ENCODE data around the gene ZC3H18. TPM values are rescaled to one million over a fixed set of nuclear protein-coding genes. Genes with fewer than 3 reads are reported as not detected.

The ZC3H18 gene
- total RNA-seq, 1 experiment from 2014 or later = 11.8 TPM

DNA sequence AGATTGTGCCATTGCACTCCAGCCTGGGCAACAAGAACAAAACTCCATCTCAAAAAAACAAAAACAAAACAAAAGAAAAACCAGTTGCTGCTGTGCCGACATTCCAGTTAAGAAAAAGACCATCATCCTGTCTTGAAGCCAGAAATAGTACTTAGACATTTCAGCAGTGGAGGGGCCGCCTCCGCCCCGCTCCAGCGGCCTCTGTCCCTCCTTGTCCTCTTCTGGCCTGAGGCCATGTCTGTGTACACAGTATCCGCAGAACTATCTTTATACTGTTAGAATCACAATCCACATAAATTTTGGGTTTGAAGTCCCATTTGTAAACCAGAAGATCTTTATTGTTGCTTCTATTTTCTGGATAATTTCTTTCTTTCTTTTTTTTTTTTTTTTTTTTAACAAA lies 24.9 kb downstream of the ZC3H18 start:
- TF ChIP-seq, protein P1, sequence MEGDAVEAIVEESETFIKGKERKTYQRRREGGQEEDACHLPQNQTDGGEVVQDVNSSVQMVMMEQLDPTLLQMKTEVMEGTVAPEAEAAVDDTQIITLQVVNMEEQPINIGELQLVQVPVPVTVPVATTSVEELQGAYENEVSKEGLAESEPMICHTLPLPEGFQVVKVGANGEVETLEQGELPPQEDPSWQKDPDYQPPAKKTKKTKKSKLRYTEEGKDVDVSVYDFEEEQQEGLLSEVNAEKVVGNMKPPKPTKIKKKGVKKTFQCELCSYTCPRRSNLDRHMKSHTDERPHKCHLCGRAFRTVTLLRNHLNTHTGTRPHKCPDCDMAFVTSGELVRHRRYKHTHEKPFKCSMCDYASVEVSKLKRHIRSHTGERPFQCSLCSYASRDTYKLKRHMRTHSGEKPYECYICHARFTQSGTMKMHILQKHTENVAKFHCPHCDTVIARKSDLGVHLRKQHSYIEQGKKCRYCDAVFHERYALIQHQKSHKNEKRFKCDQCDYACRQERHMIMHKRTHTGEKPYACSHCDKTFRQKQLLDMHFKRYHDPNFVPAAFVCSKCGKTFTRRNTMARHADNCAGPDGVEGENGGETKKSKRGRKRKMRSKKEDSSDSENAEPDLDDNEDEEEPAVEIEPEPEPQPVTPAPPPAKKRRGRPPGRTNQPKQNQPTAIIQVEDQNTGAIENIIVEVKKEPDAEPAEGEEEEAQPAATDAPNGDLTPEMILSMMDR (conservative IDR thresholded peaks at IDR 0.05; ENCODE audit: low read depth, low read length) = no peak
- TF ChIP-seq EZH2 (IDR thresholded peaks at IDR 0.05; ENCODE audit: low read length, unreplicated experiment) (no peak), EZH2phosphoT487 (IDR thresholded peaks at IDR 0.05; ENCODE audit: borderline replicate concordance, low read length) (no peak)
- CTCF ChIA-PET = no interaction called here

DNA sequence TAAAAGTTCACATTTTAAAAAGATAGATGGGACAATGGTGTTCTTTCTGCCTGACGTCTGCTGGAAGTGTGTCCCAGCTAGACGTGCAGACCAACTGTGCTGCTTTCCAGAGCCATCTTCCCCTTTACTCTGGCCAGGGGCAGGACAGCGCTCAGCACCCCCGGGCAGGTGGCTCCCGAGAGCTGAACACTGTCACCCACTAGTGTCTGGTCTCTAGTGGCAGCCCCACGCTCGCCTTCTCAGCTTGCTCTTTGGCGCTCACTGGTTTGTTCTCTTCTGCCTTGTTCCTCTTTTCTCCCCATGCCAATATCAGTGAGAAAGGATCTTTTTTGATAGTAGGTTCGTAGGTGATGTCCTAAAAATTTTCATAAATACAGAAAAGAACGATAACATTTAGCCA lies 25.7 kb downstream of the ZC3H18 start:
- Histone ChIP-seq H3K9me2 (replicated peaks; ENCODE audit: low read length) (no peaks in the 10 kb centered on the region), H3K36me3 (ENCODE audit: low read depth, low read length) (peaks cover 10% of the 10 kb centered on the region; the same call in 1 of the 2 replicates), H4K20me1 (ENCODE audit: low read length) (no peaks in the 10 kb centered on the region), H3K9me3 (ENCODE audit: low read length) (no peaks in the 10 kb centered on the region), H2AFZ (ENCODE audit: low read length) (no peak overlapping the region), H3K27me3 (ENCODE audit: low read length) (no peaks in the 10 kb centered on the region), H3F3A (ENCODE audit: low read length, unreplicated experiment) (no peaks in the 10 kb centered on the region), H3K4me2 (ENCODE audit: low read length) (no peak overlapping the region), H3K4me1 (ENCODE audit: insufficient read depth, low read length) (no peaks in the 10 kb centered on the region), H3K27ac (ENCODE audit: low read length) (no peak overlapping the region), H3K4me3 (ENCODE audit: low read length) (no peak overlapping the region), H3K79me2 (ENCODE audit: low read length) (peaks cover 11% of the 10 kb centered on the region; the same call in 1 of the 2 replicates), H3K9ac (ENCODE audit: low read length) (no peak overlapping the region)
- no peak for TF ChIP-seq EZH2 (IDR thresholded peaks at IDR 0.05; ENCODE audit: low read length, unreplicated experiment)
- TF ChIP-seq, protein P1 (conservative IDR thresholded peaks at IDR 0.05; ENCODE audit: low read depth, low read length) = no peak
- no peak for TF ChIP-seq EZH2phosphoT487 (IDR thresholded peaks at IDR 0.05; ENCODE audit: borderline replicate concordance, low read length)
- ATAC-seq = no peak
- ChIA-PET POLR2A (ENCODE audit: unreplicated experiment) (no interaction called here), CTCF (no interaction called here)
- DNase-seq = no peak
- intact Hi-C loops (cut with micrococcal nuclease) = no loop called here
- BruUV-seq (replicated peaks) = no TSS peak

More for the DNA sequence above, 24.9 kb downstream of the ZC3H18 start:
- no peak for DNase-seq
- Histone ChIP-seq H2AFZ (ENCODE audit: low read length) (no peak overlapping the region), H3K4me2 (ENCODE audit: low read length) (no peak overlapping the region), H3K27ac (ENCODE audit: low read length) (no peak overlapping the region), H3K9me2 (replicated peaks; ENCODE audit: low read length) (no peaks in the 10 kb centered on the region), H3K4me1 (ENCODE audit: insufficient read depth, low read length) (no peaks in the 10 kb centered on the region), H3K27me3 (ENCODE audit: low read length) (no peaks in the 10 kb centered on the region), H3K4me3 (ENCODE audit: low read length) (no peak overlapping the region), H3K79me2 (ENCODE audit: low read length) (peaks cover 11% of the 10 kb centered on the region; the same call in 1 of the 2 replicates), H3K36me3 (ENCODE audit: low read depth, low read length) (peaks cover 10% of the 10 kb centered on the region; the same call in 1 of the 2 replicates), H3K9ac (ENCODE audit: low read length) (no peak overlapping the region), H4K20me1 (ENCODE audit: low read length) (no peaks in the 10 kb centered on the region), H3K9me3 (ENCODE audit: low read length) (no peaks in the 10 kb centered on the region), H3F3A (ENCODE audit: low read length, unreplicated experiment) (no peaks in the 10 kb centered on the region)
- ATAC-seq = no peak
- POLR2A ChIA-PET (ENCODE audit: unreplicated experiment) = no interaction called here
- BruUV-seq (replicated peaks) = no TSS peak
- intact Hi-C loops (cut with micrococcal nuclease) = no loop called here

DNA sequence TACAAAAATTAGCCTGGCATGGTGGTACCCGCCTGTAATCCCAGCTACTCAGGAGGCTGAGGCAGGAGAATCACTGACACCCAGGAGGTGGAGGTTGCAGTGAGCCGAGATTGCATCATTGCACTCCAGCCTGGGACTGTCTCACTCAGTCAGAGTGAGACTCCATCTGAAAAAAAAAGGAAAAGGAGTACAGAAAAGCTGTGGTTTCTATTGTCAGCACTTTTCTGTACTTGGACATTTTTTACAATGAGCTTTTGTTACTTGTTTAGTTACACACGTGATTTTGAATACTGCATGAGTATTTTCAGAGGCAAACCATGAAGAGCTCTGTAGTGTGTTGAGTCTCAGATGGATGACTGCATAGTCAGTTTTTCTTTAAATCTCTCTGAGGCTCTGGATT lies 26.3 kb downstream of the ZC3H18 start:
- Histone ChIP-seq H3F3A (ENCODE audit: low read length, unreplicated experiment) (no peaks in the 10 kb centered on the region), H3K4me1 (ENCODE audit: insufficient read depth, low read length) (no peaks in the 10 kb centered on the region), H2AFZ (ENCODE audit: low read length) (no peak overlapping the region), H3K36me3 (ENCODE audit: low read depth, low read length) (peaks cover 10% of the 10 kb centered on the region; the same call in 1 of the 2 replicates), H3K9me2 (replicated peaks; ENCODE audit: low read length) (no peaks in the 10 kb centered on the region), H3K79me2 (ENCODE audit: low read length) (peaks cover 11% of the 10 kb centered on the region; the same call in 1 of the 2 replicates), H3K4me2 (ENCODE audit: low read length) (no peak overlapping the region), H3K27me3 (ENCODE audit: low read length) (no peaks in the 10 kb centered on the region), H3K4me3 (ENCODE audit: low read length) (no peak overlapping the region), H4K20me1 (ENCODE audit: low read length) (no peaks in the 10 kb centered on the region), H3K27ac (ENCODE audit: low read length) (no peak overlapping the region), H3K9me3 (ENCODE audit: low read length) (no peaks in the 10 kb centered on the region), H3K9ac (ENCODE audit: low read length) (no peak overlapping the region)
- DNase-seq (no peak), ATAC-seq (no peak)
- POLR2A ChIA-PET (ENCODE audit: unreplicated experiment) = no interaction called here
- no TSS peak for BruUV-seq (replicated peaks)
- intact Hi-C loops (cut with micrococcal nuclease) = no loop called here
- no peak for TF ChIP-seq EZH2phosphoT487 (IDR thresholded peaks at IDR 0.05; ENCODE audit: borderline replicate concordance, low read length)
- TF ChIP-seq, protein P1 (conservative IDR thresholded peaks at IDR 0.05; ENCODE audit: low read depth, low read length) = no peak
- CTCF ChIA-PET = no interaction called here
